ENCODE results near the gene ING3.
A peak's percentile ranks its signal among the peaks of the same experiment; 100 is the strongest.

Gene ING3, protein sequence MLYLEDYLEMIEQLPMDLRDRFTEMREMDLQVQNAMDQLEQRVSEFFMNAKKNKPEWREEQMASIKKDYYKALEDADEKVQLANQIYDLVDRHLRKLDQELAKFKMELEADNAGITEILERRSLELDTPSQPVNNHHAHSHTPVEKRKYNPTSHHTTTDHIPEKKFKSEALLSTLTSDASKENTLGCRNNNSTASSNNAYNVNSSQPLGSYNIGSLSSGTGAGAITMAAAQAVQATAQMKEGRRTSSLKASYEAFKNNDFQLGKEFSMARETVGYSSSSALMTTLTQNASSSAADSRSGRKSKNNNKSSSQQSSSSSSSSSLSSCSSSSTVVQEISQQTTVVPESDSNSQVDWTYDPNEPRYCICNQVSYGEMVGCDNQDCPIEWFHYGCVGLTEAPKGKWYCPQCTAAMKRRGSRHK

GRCh38 chr7:120950539-120951308, at the start of gene ING3:
TSS of gene ING3 (plus strand) at chr7:120950777. CDS start at chr7:120950897, 120 bp downstream.
- Histone ChIP-seq H3K36me3 (ENCODE audit: control insufficient read depth in 2 of 2, insufficient read depth in 1 of 2, low read length in 2 of 2) (peaks cover 22 to 30% of the 10 kb centered on the region in 2 experiments), H3K9me3 (ENCODE audit: control insufficient read depth, insufficient read depth, low read depth, low read length) (no peaks in the 10 kb centered on the region), H3K4me1 (ENCODE audit: control insufficient read depth, insufficient read depth, low read length) (peaks cover 8% of the 10 kb centered on the region; the same call in 1 of the 2 replicates), H3K27ac (ENCODE audit: extremely low read depth, low read depth, low read length) (peak within 1 kb of the TSS; percentile 98), H3K4me3 (ENCODE audit: low read depth, low read length) (peak within 1 kb of the TSS; percentile 95)
- ChIA-PET CTCF (interaction anchor here (0.6 kb wide), 1 partner anchor 180 kb away, joined by 3 read pairs; no protein-coding TSS in a partner anchor), POLR2A (interaction anchor here (0.5 to 1.5 kb wide), 24 partner anchors 8 to 1972 kb away, joined by 3 to 11 read pairs (median 4); partner anchors contain the start of genes CPED1 and TSPAN12)
- TF ChIP-seq, protein P1, sequence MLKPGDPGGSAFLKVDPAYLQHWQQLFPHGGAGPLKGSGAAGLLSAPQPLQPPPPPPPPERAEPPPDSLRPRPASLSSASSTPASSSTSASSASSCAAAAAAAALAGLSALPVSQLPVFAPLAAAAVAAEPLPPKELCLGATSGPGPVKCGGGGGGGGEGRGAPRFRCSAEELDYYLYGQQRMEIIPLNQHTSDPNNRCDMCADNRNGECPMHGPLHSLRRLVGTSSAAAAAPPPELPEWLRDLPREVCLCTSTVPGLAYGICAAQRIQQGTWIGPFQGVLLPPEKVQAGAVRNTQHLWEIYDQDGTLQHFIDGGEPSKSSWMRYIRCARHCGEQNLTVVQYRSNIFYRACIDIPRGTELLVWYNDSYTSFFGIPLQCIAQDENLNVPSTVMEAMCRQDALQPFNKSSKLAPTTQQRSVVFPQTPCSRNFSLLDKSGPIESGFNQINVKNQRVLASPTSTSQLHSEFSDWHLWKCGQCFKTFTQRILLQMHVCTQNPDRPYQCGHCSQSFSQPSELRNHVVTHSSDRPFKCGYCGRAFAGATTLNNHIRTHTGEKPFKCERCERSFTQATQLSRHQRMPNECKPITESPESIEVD (tag by site-specific recombination; IDR thresholded peaks at IDR 0.05): 0 out of 2 replicates have a peak, but pooled peaks have one; percentile 7
- TF ChIP-seq TRIM28 (IDR thresholded peaks at IDR 0.05; ENCODE audit: borderline replicate concordance, low read length) (no peak), ZNF747 (tag by site-specific recombination; IDR thresholded peaks at IDR 0.05) (no peak), ZNF404 (tag by site-specific recombination; IDR thresholded peaks at IDR 0.05) (no peak), ZNF768 (tag by site-specific recombination; IDR thresholded peaks at IDR 0.05) (no peak), ZNF571 (tag by site-specific recombination; IDR thresholded peaks at IDR 0.05) (no peak), PATZ1 (tag by site-specific recombination; IDR thresholded peaks at IDR 0.05) (peak; percentile 99), ZBTB7A (tag by site-specific recombination; IDR thresholded peaks at IDR 0.05; ENCODE audit: low read depth) (peak; percentile 37; the same call in 1 of the 2 replicates), HIC1 (tag by site-specific recombination; IDR thresholded peaks at IDR 0.05) (peak; percentile 86), ZNF473 (tag by site-specific recombination; IDR thresholded peaks at IDR 0.05) (no peak), SALL2 (tag by site-specific recombination; IDR thresholded peaks at IDR 0.05; ENCODE audit: borderline replicate concordance) (no peak), ZEB2 (tag by site-specific recombination; IDR thresholded peaks at IDR 0.05) (peak; percentile 57; the same call in 1 of the 2 replicates), GLI4 (tag by site-specific recombination; IDR thresholded peaks at IDR 0.05) (peak; percentile 74), ZNF610 (tag by site-specific recombination; IDR thresholded peaks at IDR 0.05; ENCODE audit: borderline replicate concordance) (0 out of 2 replicates have a peak, but pooled peaks have one; percentile 39), ZNF561 (tag by site-specific recombination; IDR thresholded peaks at IDR 0.05; ENCODE audit: borderline replicate concordance) (no peak), HOXD13 (CRISPR knock-in tag; IDR thresholded peaks at IDR 0.05; ENCODE audit: borderline replicate concordance) (no peak), YY1 (tag by site-specific recombination; IDR thresholded peaks at IDR 0.05) (peak; percentile 85), ZNF639 (tag by site-specific recombination; IDR thresholded peaks at IDR 0.05) (no peak; the same call in none of the 2 replicates)
- TF ChIP-seq, protein P2, sequence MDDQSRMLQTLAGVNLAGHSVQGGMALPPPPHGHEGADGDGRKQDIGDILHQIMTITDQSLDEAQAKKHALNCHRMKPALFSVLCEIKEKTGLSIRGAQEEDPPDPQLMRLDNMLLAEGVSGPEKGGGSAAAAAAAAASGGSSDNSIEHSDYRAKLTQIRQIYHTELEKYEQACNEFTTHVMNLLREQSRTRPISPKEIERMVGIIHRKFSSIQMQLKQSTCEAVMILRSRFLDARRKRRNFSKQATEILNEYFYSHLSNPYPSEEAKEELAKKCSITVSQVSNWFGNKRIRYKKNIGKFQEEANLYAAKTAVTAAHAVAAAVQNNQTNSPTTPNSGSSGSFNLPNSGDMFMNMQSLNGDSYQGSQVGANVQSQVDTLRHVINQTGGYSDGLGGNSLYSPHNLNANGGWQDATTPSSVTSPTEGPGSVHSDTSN (CRISPR knock-in tag; IDR thresholded peaks at IDR 0.05): peak; percentile 87; the same call in 1 of the 2 replicates
- TF ChIP-seq, protein P3, sequence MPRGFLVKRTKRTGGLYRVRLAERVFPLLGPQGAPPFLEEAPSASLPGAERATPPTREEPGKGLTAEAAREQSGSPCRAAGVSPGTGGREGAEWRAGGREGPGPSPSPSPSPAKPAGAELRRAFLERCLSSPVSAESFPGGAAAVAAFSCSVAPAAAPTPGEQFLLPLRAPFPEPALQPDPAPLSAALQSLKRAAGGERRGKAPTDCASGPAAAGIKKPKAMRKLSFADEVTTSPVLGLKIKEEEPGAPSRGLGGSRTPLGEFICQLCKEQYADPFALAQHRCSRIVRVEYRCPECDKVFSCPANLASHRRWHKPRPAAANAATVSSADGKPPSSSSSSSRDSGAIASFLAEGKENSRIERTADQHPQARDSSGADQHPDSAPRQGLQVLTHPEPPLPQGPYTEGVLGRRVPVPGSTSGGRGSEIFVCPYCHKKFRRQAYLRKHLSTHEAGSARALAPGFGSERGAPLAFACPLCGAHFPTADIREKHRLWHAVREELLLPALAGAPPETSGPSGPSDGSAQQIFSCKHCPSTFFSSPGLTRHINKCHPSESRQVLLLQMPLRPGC (tag by site-specific recombination; IDR thresholded peaks at IDR 0.05): no peak
- TF ChIP-seq, protein P4, sequence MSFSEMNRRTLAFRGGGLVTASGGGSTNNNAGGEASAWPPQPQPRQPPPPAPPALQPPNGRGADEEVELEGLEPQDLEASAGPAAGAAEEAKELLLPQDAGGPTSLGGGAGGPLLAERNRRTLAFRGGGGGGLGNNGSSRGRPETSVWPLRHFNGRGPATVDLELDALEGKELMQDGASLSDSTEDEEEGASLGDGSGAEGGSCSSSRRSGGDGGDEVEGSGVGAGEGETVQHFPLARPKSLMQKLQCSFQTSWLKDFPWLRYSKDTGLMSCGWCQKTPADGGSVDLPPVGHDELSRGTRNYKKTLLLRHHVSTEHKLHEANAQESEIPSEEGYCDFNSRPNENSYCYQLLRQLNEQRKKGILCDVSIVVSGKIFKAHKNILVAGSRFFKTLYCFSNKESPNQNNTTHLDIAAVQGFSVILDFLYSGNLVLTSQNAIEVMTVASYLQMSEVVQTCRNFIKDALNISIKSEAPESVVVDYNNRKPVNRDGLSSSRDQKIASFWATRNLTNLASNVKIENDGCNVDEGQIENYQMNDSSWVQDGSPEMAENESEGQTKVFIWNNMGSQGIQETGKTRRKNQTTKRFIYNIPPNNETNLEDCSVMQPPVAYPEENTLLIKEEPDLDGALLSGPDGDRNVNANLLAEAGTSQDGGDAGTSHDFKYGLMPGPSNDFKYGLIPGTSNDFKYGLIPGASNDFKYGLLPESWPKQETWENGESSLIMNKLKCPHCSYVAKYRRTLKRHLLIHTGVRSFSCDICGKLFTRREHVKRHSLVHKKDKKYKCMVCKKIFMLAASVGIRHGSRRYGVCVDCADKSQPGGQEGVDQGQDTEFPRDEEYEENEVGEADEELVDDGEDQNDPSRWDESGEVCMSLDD (tag by site-specific recombination; IDR thresholded peaks at IDR 0.05): no peak
